Tibial artery (tissue), 4 donors: ENCODE measurements around the gene LEMD1.

Source experiments
- DNase-seq, 2 donors: peaks; one replicate each; pipeline ENCODE4 v3.0.0-alpha.2; 2019
- H3K27ac ChIP-seq, 2 donors: fragments of 200-600 bp; sonication (generic) in 1 of 2; 1 replicate in 1 of 2; 2 replicates in 1 of 2; pipeline ENCODE4 v1.5.1; 2018 to 2019; ENCODE audit warnings: mild to moderate bottlenecking in 1 of 2
- H3K27me3 ChIP-seq, 2 donors: fragments of 200-600 bp; sonication (generic) in 1 of 2; one replicate each; pipeline versions ENCODE4 v1.5.1 to v1.6.0; 2016 to 2019
- H3K36me3 ChIP-seq, 3 donors: fragments of 200-600 bp; sonication (generic) in 2 of 3; one replicate each; pipeline ENCODE4 v1.5.1; 2016 to 2019; ENCODE audit warnings: mild to moderate bottlenecking in 2 of 3
- H3K4me1 ChIP-seq, 4 donors: fragments of 200-600 bp; sonication (generic) in 2 of 4; 1 replicate in 3 of 4; 2 replicates in 1 of 4; pipeline ENCODE4 v1.5.1; 2016 to 2019
- H3K4me3 ChIP-seq, 2 donors: fragments of 200-600 bp; sonication (generic) in 1 of 2; 1 replicate in 1 of 2; 2 replicates in 1 of 2; pipeline ENCODE4 v1.5.1; 2018 to 2019; ENCODE audit warnings: mild to moderate bottlenecking in 2 of 2
- H3K9me3 ChIP-seq, 3 donors: fragments of 200-600 bp; sonication (generic) in 1 of 3; one replicate each; pipeline ENCODE4 v1.5.1; 2016 to 2019
- CTCF ChIP-seq, 2 experiments: fragments of 200-600 bp in 1 of 2; fragments of 450-650 bp in 1 of 2; IDR thresholded peaks; one replicate each; pipeline ENCODE4 v1.5.1; 2017 to 2019; ENCODE audit warnings: antibody characterized with exemption in 2 of 2, mild to moderate bottlenecking in 1 of 2, moderate library complexity in 1 of 2
- intact Hi-C: fragments of 100-400 bp; cut with DNase I; formaldehyde crosslinking; loops from one replicate; pipeline ENCODE4 v1.15.0; 2023; ENCODE audit warnings: low total_unique reads

Gene LEMD1

GRCh38 chr1:205421798-205422197 is at the start of gene LEMD1:
TSS of gene LEMD1 (minus strand) at chr1:205422056. CDS start at chr1:205420536, 1,520 bp downstream.
- intact Hi-C loops, result no loop called here
- Histone ChIP-seq H3K27me3 (peaks cover 0 to 2% of the 10 kb centered on the region in 2 donors), H3K27ac (no peak within 1 kb of the TSS), H3K4me3 (no peak within 1 kb of the TSS), H3K4me1 (no peaks in the 10 kb centered on the region), H3K36me3 (no peaks in the 10 kb centered on the region), H3K9me3 (no peaks in the 10 kb centered on the region)
- DNase-seq, result no peak
- no peak for TF ChIP-seq CTCF (IDR thresholded peaks at IDR 0.05)

- no peak for DNase-seq
- Histone ChIP-seq H3K4me1 (no peaks in the 10 kb centered on the region), H3K9me3 (peaks cover 0 to 4% (median 3%) of the 10 kb centered on the region in 3 donors), H3K4me3 (no peak overlapping the region), H3K27ac (no peak overlapping the region), H3K27me3 (peaks cover 0 to 70% of the 10 kb centered on the region in 2 donors), H3K36me3 (no peaks in the 10 kb centered on the region)
- intact Hi-C loops, result no loop called here
- TF ChIP-seq CTCF (IDR thresholded peaks at IDR 0.05), result no peak
These were observed 48.3 kb upstream of the LEMD1 start for GRCh38 chr1:205470131-205470530.

- no peaks in the 10 kb centered on the region for H3K9me3 ChIP-seq
- H3K36me3 ChIP-seq, result no peaks in the 10 kb centered on the region
- peaks cover 0 to 73% of the 10 kb centered on the region in 2 donors for H3K27me3 ChIP-seq
- no peak overlapping the region for H3K4me3 ChIP-seq
- intact Hi-C loops, result no loop called here
- no peaks in the 10 kb centered on the region for H3K4me1 ChIP-seq
- DNase-seq, result no peak
- TF ChIP-seq CTCF (IDR thresholded peaks at IDR 0.05), result no peak
- H3K27ac ChIP-seq, result no peak overlapping the region
These were observed 44.9 kb upstream of the LEMD1 start for GRCh38 chr1:205466595-205467220.

GRCh38 chr1:205465392-205465791 is 43.5 kb upstream of the LEMD1 start:
- TF ChIP-seq CTCF (IDR thresholded peaks at IDR 0.05), result no peak
- intact Hi-C loops, result no loop called here
- no peak overlapping the region for H3K27ac ChIP-seq
- no peak overlapping the region for H3K4me3 ChIP-seq
- no peaks in the 10 kb centered on the region for H3K4me1 ChIP-seq
- H3K9me3 ChIP-seq, result no peaks in the 10 kb centered on the region
- H3K27me3 ChIP-seq, result peaks cover 0 to 77% of the 10 kb centered on the region in 2 donors
- DNase-seq, result no peak
- H3K36me3 ChIP-seq, result no peaks in the 10 kb centered on the region

- no peak overlapping the region for H3K4me3 ChIP-seq
- no peak for DNase-seq
- H3K27ac ChIP-seq, result no peak overlapping the region
- peaks cover 0 to 95% of the 10 kb centered on the region in 2 donors for H3K27me3 ChIP-seq
- no peaks in the 10 kb centered on the region for H3K36me3 ChIP-seq
- peaks cover 0 to 21% (median 20%) of the 10 kb centered on the region in 4 donors for H3K4me1 ChIP-seq
- H3K9me3 ChIP-seq, result no peaks in the 10 kb centered on the region
- no peak for TF ChIP-seq CTCF (IDR thresholded peaks at IDR 0.05)
- intact Hi-C loops, result no loop called here
These were observed 37.1 kb upstream of the LEMD1 start for GRCh38 chr1:205458777-205459566.
